Pancreas (tissue), 10 donors: ENCODE measurements around the gene DNMT3A. TPM values are rescaled to one million over a fixed set of nuclear protein-coding genes. Genes with fewer than 3 reads are reported as not detected.

Experiments
- ATAC-seq, 4 donors: fragments of 200-7000 bp; cut with Tn5 transposase; one replicate each; pipeline versions ENCODE4 v1.8.0 to v1.9.1; 2020; ENCODE audit warnings: mild to moderate bottlenecking in 4 of 4, moderate library complexity in 4 of 4
- DNase-seq, 6 donors: peaks; one replicate each; pipeline ENCODE4 v3.0.0-alpha.2; 2020
- FAIRE-seq: peaks from 2 replicates; lab custom pipeline; 2012; peaks lifted over from hg19 to GRCh38; lab: Jason Lieb, UNC
- H3K27ac ChIP-seq, 4 donors: fragments of 200-600 bp; sonication (generic); 1 replicate in 3 of 4; 2 replicates in 1 of 4; pipeline versions ENCODE4 v1.5.0 to v1.8.0; 2020
- H3K27me3 ChIP-seq, 4 donors: fragments of 200-600 bp; one replicate each; pipeline ENCODE4 v1.8.0; 2021
- H3K36me3 ChIP-seq, 3 donors: fragments of 200-600 bp; sonication (generic) in 1 of 3; one replicate each; pipeline versions ENCODE4 v1.5.0 to v1.8.0; 2020 to 2021
- H3K4me1 ChIP-seq, 3 donors: fragments of 200-600 bp; one replicate each; pipeline ENCODE4 v1.8.0; 2021
- H3K4me3 ChIP-seq, 4 donors: fragments of 200-600 bp; sonication (generic) in 2 of 4; one replicate each; pipeline versions ENCODE4 v1.5.0 to v1.8.0; 2020 to 2021
- H3K9me3 ChIP-seq, 4 donors: fragments of 200-600 bp; one replicate each; pipeline ENCODE4 v1.8.0; 2021
- CTCF ChIP-seq, 4 donors: fragments of 200-600 bp; sonication (generic) in 3 of 4; IDR thresholded peaks; one replicate each; pipeline versions ENCODE4 v1.5.0 to v1.8.0; 2021; ENCODE audit warnings: antibody characterized with exemption in 4 of 4
- WGBS, 2 donors: extraction: QIAGEN DNeasy Blood & Tissue Kit; methylation state at CpG; one replicate each; pipeline ENCODE4 v1.1.7; 2013; 5-methylcytosine and 5-hydroxymethylcytosine counted together
- intact Hi-C, 3 donors: fragments of 100-400 bp; cut with DNase I; formaldehyde crosslinking; loops; one replicate each; pipeline versions ENCODE4 v1.11.1 to v1.14.2; 2022
- polyA plus RNA-seq, 2 donors: library from polyadenylated mRNA; stranded (reverse); fragments of 200-250 nt; gene quantifications; one replicate each; pipeline ENCODE4 v1.2.3, GENCODE V29; 2013
- total RNA-seq, 6 donors: library from RNA; stranded (reverse); fragmentation: NEBNext Ultra II Directional in 4 of 6; extraction: Animal tissue kit (Norgen Biotek cat#: 25700) in 4 of 6; gene quantifications; one replicate each; pipeline versions ENCODE4 v1.2.1 to v1.2.4, GENCODE V29; 2021 to 2023
- donor health status: healthy with polysubstance abuse.
- donor health status: DM: no; HTN: no; CAD: no; lungs with moderate emphysema.
- donor health status: DM: no; HTN: no; CAD: no.
- donor health status: control.
- donor health status: control.
- donor health status: Bipolar disorder and iron deficiency.
- donor health status: DM: yes; HTN: yes; CAD: no.
- donor health status: DM: no; HTN: no; CAD: no.
- donor health status: DM: no; HTN: no; CAD: no.
- donor health status: DM: yes; HTN: yes; CAD: no.

The DNMT3A gene
- total and polyA plus RNA-seq, 8 donors = 10.3 to 30.9 (median 17.5) TPM

- Histone ChIP-seq H3K4me3 (no peak overlapping the region), H3K36me3 (peaks cover 0 to 6% (median 0%) of the 10 kb centered on the region in 3 donors), H3K27me3 (no peaks in the 10 kb centered on the region), H3K9me3 (no peaks in the 10 kb centered on the region), H3K4me1 (peaks cover 0 to 10% (median 0%) of the 10 kb centered on the region in 3 donors), H3K27ac (peak overlapping the region in 3 of 4 donors; percentile 50 to 69 (median 57))
- ATAC-seq (no peak), FAIRE-seq (no peak), DNase-seq (no peak)
- TF ChIP-seq CTCF (IDR thresholded peaks at IDR 0.05) = no peak
- intact Hi-C loops = no loop called here
- 82 to 86% methylated on average over 7 of the region's 7 CpGs for WGBS, 2 donors
These were observed 46.1 kb downstream of the DNMT3A start for GRCh38 chr2:25295621-25296020.

GRCh38 chr2:25294573-25295462 is 46.9 kb downstream of the DNMT3A start:
- Histone ChIP-seq H3K4me1 (peaks cover 0 to 10% (median 0%) of the 10 kb centered on the region in 3 donors), H3K27me3 (no peaks in the 10 kb centered on the region), H3K27ac (peak overlapping the region; percentile 1 to 69 (median 54)), H3K9me3 (no peaks in the 10 kb centered on the region), H3K36me3 (peaks cover 0 to 6% (median 0%) of the 10 kb centered on the region in 3 donors), H3K4me3 (no peak overlapping the region)
- no peak for TF ChIP-seq CTCF (IDR thresholded peaks at IDR 0.05)
- DNase-seq = peak; percentile 40 to 78 (median 64)
- 52 to 59% methylated on average over 16 of the region's 16 CpGs for WGBS, 2 donors
- ATAC-seq = peak; percentile 51 to 89 (median 86)
- intact Hi-C loops = no loop called here
- no peak for FAIRE-seq

GRCh38 chr2:25293958-25294562 is 47.7 kb downstream of the DNMT3A start:
- intact Hi-C loops = no loop called here
- no peak for FAIRE-seq
- Histone ChIP-seq H3K27me3 (no peaks in the 10 kb centered on the region), H3K36me3 (no peaks in the 10 kb centered on the region), H3K4me3 (no peak overlapping the region), H3K9me3 (no peaks in the 10 kb centered on the region), H3K27ac (peak overlapping the region in 3 of 4 donors; percentile 50 to 69 (median 57)), H3K4me1 (peaks cover 0 to 10% (median 0%) of the 10 kb centered on the region in 3 donors)
- no peak for ATAC-seq
- DNase-seq = no peak
- 88 to 89% methylated on average over 13 of the region's 13 CpGs for WGBS, 2 donors
- TF ChIP-seq CTCF (IDR thresholded peaks at IDR 0.05) = no peak

DNA sequence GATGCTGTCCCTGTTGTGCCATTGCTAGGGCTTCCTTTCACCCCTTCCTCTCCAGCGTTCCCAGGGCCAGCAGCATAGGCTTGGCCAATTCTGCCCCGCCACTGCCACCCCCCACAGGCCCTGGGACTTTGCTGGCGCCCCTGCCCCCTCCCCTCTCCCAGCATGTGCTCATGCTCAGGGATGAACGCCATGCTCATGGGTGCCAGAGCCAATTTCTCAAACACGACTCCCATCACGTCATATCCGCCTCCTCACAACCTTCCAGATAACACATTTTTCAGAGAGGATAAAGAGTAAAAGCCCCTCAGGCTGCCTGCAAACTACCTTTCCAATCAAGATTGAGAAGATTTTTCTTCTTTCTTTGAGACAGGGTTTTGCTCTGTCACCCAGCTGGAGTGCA is 48.6 kb downstream of the DNMT3A start:
- no peaks in the 10 kb centered on the region for H3K27me3 ChIP-seq
- H3K4me1 ChIP-seq = peaks cover 0 to 10% (median 0%) of the 10 kb centered on the region in 3 donors
- H3K4me3 ChIP-seq = no peak overlapping the region
- no peak for FAIRE-seq
- ATAC-seq = no peak
- H3K9me3 ChIP-seq = no peaks in the 10 kb centered on the region
- H3K36me3 ChIP-seq = no peaks in the 10 kb centered on the region
- intact Hi-C loops = no loop called here
- H3K27ac ChIP-seq = no peak overlapping the region
- no peak for DNase-seq
- 84 to 88% methylated on average over 7 of the region's 7 CpGs for WGBS, 2 donors
- TF ChIP-seq CTCF (IDR thresholded peaks at IDR 0.05) = no peak
